MM.1S (cell line): ENCODE measurements around the gene CLPTM1.

Source experiments
- EZH2 ChIP-seq: fragments of 300-600 bp; sonication (generic); optimal IDR thresholded peaks from 2 replicates; pipeline ENCODE3; 2017; ENCODE audit warnings: low read depth, mild to moderate bottlenecking, antibody characterized with exemption, low read length, mixed read lengths
- TF ChIP-seq, protein P1 (sequence below): fragments of 300-600 bp; sonication (generic); IDR thresholded peaks from 2 replicates; pipeline ENCODE4 v1.5.1; 2016; ENCODE audit warnings: antibody characterized with exemption, low read length, mixed read lengths

GRCh38 chr19:45023048-45023447, 67.9 kb downstream of the CLPTM1 start:
- TF ChIP-seq, protein P1, sequence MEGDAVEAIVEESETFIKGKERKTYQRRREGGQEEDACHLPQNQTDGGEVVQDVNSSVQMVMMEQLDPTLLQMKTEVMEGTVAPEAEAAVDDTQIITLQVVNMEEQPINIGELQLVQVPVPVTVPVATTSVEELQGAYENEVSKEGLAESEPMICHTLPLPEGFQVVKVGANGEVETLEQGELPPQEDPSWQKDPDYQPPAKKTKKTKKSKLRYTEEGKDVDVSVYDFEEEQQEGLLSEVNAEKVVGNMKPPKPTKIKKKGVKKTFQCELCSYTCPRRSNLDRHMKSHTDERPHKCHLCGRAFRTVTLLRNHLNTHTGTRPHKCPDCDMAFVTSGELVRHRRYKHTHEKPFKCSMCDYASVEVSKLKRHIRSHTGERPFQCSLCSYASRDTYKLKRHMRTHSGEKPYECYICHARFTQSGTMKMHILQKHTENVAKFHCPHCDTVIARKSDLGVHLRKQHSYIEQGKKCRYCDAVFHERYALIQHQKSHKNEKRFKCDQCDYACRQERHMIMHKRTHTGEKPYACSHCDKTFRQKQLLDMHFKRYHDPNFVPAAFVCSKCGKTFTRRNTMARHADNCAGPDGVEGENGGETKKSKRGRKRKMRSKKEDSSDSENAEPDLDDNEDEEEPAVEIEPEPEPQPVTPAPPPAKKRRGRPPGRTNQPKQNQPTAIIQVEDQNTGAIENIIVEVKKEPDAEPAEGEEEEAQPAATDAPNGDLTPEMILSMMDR = no peak
- TF ChIP-seq EZH2 = no peak
